Left ventricle myocardium inferior (tissue), 1 donor: ENCODE results near the gene ANO2. TPM values are rescaled to one million over a fixed set of nuclear protein-coding genes. Genes with fewer than 3 reads are reported as not detected.

Experiments
- DNase-seq: peaks from one replicate; pipeline ENCODE4 v3.0.0-alpha.2; 2020
- H3K27ac ChIP-seq: fragments of 200-600 bp; replicated peaks from 2 replicates; pipeline ENCODE4 v1.8.0; 2021
- H3K27me3 ChIP-seq: fragments of 200-600 bp; 2 replicates; pipeline ENCODE4 v1.8.0; 2021; ENCODE audit warnings: low read depth
- H3K36me3 ChIP-seq: fragments of 200-600 bp; 2 replicates; pipeline ENCODE4 v1.8.0; 2021
- H3K4me1 ChIP-seq: fragments of 200-600 bp; 2 replicates; pipeline ENCODE4 v1.8.0; 2021
- H3K4me3 ChIP-seq: fragments of 200-600 bp; 2 replicates; pipeline ENCODE4 v1.8.0; 2021; ENCODE audit warnings: mild to moderate bottlenecking, moderate library complexity
- H3K9me3 ChIP-seq: fragments of 200-600 bp; replicated peaks from 2 replicates; pipeline ENCODE4 v1.8.0; 2021
- CTCF ChIP-seq: fragments of 200-600 bp; IDR thresholded peaks from 2 replicates; pipeline ENCODE4 v1.8.0; 2021; ENCODE audit warnings: antibody characterized with exemption, mild to moderate bottlenecking, borderline replicate concordance
- intact Hi-C: fragments of 100-400 bp; cut with micrococcal nuclease; formaldehyde crosslinking; loops from one replicate; pipeline ENCODE4 v1.11.0; 2022
- total RNA-seq: library from RNA; stranded (reverse); fragmentation: NEBNext Ultra II Directional; extraction: Animal tissue kit (Norgen Biotek cat#: 25700); gene quantifications from one replicate; pipeline ENCODE4 v1.2.1, GENCODE V29; 2021
- donor health status: DM: no; HTN: yes; CAD: no; lungs with severe emphysema.

The ANO2 gene
- total RNA-seq, 1 donor from 2014 or later, result 13.0 TPM

- intact Hi-C loops, result no loop called here
- DNase-seq, result no peak
- Histone ChIP-seq H3K9me3 (no peaks in the 10 kb centered on the region), H3K4me3 (no peak overlapping the region), H3K4me1 (peaks cover 22% of the 10 kb centered on the region), H3K27ac (no peak overlapping the region), H3K36me3 (peaks cover 5% of the 10 kb centered on the region), H3K27me3 (peaks cover 52% of the 10 kb centered on the region)
- no peak for TF ChIP-seq CTCF
Measured at GRCh38 chr12:5568325-5568981, 376.6 kb downstream of the ANO2 start.

DNA sequence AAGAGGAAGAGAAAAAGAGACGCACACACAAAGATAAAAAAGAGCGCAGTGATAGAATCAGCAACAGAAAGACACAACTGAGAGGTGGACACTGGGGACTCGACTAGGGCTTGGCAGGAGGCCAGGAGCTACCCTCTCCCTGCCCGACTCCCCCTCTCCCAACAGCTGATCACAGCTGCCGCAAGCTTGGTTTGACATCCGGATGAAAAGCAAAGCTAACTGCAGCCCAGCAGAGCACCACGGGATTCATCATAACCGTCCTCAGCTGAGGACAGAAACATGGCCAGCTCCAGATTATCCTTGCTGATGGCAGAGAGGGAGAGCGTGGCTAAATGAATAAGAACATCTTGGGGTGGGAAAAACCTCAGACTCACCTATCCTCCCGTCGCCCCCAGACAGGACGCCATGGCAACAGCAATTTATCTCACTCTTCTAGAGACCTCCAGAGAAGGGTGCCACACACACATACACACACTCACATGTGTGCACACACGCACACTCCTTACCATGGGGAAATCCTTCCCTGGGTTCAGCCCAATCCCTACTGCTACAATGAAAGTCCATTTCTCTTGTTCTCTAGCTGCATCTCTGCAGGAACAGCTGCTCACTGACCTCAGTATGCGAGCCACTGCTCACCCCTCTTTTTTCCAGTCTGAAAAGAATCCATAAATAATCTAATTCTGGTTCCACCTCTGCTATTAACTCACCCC lies 377.9 kb downstream of the ANO2 start:
- TF ChIP-seq CTCF, result no peak
- peak; percentile 69 for DNase-seq
- intact Hi-C loops, result no loop called here

GRCh38 chr12:5565933-5566599 lies 379.0 kb downstream of the ANO2 start:
- peaks cover 5% of the 10 kb centered on the region for H3K36me3 ChIP-seq
- intact Hi-C loops, result no loop called here
- no peak for DNase-seq
- H3K4me3 ChIP-seq, result no peak overlapping the region
- H3K4me1 ChIP-seq, result peaks cover 15% of the 10 kb centered on the region
- no peak for TF ChIP-seq CTCF
- peaks cover 52% of the 10 kb centered on the region for H3K27me3 ChIP-seq
- no peaks in the 10 kb centered on the region for H3K9me3 ChIP-seq
- no peak overlapping the region for H3K27ac ChIP-seq

More for the DNA sequence above, 377.9 kb downstream of the ANO2 start:
- H3K9me3 ChIP-seq, result no peaks in the 10 kb centered on the region
- peaks cover 5% of the 10 kb centered on the region for H3K36me3 ChIP-seq
- peaks cover 22% of the 10 kb centered on the region for H3K4me1 ChIP-seq
- peak overlapping the region; percentile 35 for H3K27ac ChIP-seq
- peaks cover 52% of the 10 kb centered on the region for H3K27me3 ChIP-seq
- H3K4me3 ChIP-seq, result no peak overlapping the region

DNA sequence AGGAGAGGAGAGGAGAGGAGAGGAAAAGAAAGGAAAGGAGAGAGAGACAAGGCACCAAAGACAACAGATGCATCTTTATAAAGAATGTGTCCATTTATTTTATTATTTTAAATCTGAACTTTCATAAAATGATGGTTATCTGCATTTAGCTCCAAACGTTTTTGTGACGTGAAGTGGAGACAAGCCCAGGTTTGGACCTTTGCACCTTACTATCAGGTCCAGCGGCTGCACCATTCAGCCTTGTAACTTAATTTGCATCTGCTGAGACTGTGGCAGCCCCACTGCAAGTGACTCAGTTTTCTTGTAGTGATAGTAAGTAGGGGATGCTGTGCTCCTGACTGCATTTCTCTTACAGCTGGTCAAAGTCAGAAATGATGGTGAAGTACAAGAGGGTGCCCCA lies 382.5 kb downstream of the ANO2 start:
- DNase-seq, result no peak
- Histone ChIP-seq H3K27ac (no peak overlapping the region), H3K36me3 (peaks cover 5% of the 10 kb centered on the region), H3K4me1 (peaks cover 12% of the 10 kb centered on the region), H3K9me3 (no peaks in the 10 kb centered on the region), H3K27me3 (peaks cover 32% of the 10 kb centered on the region), H3K4me3 (no peak overlapping the region)
- TF ChIP-seq CTCF, result no peak
- intact Hi-C loops, result no loop called here

- Histone ChIP-seq H3K36me3 (peaks cover 5% of the 10 kb centered on the region), H3K4me3 (no peak overlapping the region), H3K27ac (no peak overlapping the region), H3K9me3 (no peaks in the 10 kb centered on the region), H3K27me3 (peaks cover 27% of the 10 kb centered on the region), H3K4me1 (peaks cover 4% of the 10 kb centered on the region)
- DNase-seq, result no peak
- intact Hi-C loops, result no loop called here
- no peak for TF ChIP-seq CTCF
Measured at GRCh38 chr12:5561846-5562245, 383.2 kb downstream of the ANO2 start.
